Lower lobe of right lung (tissue), 2 donors: ENCODE results near the gene OXNAD1. TPM values are rescaled to one million over a fixed set of nuclear protein-coding genes. Genes with fewer than 3 reads are reported as not detected.
"Not testable (repeated sequence)": the region's sequence is repeated elsewhere in the genome, so short reads cannot be mapped to it uniquely, and the experiment has no call there.

Experiments used
- ATAC-seq, 2 donors: fragments of 200-7000 bp; cut with Tn5 transposase; one replicate each; pipeline ENCODE4 v1.9.1; 2020 to 2022; ENCODE audit warnings: mild to moderate bottlenecking in 2 of 2, moderate library complexity in 2 of 2
- DNase-seq: peaks from one replicate; pipeline ENCODE4 v3.0.0-alpha.2; 2020
- H3K27ac ChIP-seq: fragments of 200-600 bp; one replicate; pipeline ENCODE4 v1.8.0; 2022
- H3K27me3 ChIP-seq: fragments of 200-600 bp; one replicate; pipeline ENCODE4 v1.8.0; 2022; ENCODE audit warnings: low read depth
- H3K36me3 ChIP-seq: fragments of 200-600 bp; one replicate; pipeline ENCODE4 v1.8.0; 2022; ENCODE audit warnings: mild to moderate bottlenecking
- H3K4me1 ChIP-seq: fragments of 200-600 bp; one replicate; pipeline ENCODE4 v1.8.0; 2022
- H3K4me3 ChIP-seq: fragments of 200-600 bp; one replicate; pipeline ENCODE4 v1.8.0; 2022; ENCODE audit warnings: mild to moderate bottlenecking
- H3K9me3 ChIP-seq: fragments of 200-600 bp; one replicate; pipeline ENCODE4 v1.8.0; 2022
- CTCF ChIP-seq: fragments of 200-600 bp; IDR thresholded peaks from one replicate; pipeline ENCODE4 v1.8.0; 2022; ENCODE audit warnings: antibody characterized with exemption, mild to moderate bottlenecking
- intact Hi-C: fragments of 100-400 bp; cut with DNase I; formaldehyde crosslinking; loops from one replicate; pipeline ENCODE4 v1.11.0; 2022
- total RNA-seq: library from RNA; stranded (reverse); fragmentation: NEBNext Ultra II Directional; extraction: Animal tissue kit (Norgen Biotek cat#: 25700); gene quantifications from one replicate; pipeline ENCODE4 v1.2.1, GENCODE V29; 2021
- donor health status: DM: no; HTN: yes; CAD: no; lungs with severe emphysema.

Gene OXNAD1
- total RNA-seq, 1 donor from 2014 or later, result 13.1 TPM

DNA sequence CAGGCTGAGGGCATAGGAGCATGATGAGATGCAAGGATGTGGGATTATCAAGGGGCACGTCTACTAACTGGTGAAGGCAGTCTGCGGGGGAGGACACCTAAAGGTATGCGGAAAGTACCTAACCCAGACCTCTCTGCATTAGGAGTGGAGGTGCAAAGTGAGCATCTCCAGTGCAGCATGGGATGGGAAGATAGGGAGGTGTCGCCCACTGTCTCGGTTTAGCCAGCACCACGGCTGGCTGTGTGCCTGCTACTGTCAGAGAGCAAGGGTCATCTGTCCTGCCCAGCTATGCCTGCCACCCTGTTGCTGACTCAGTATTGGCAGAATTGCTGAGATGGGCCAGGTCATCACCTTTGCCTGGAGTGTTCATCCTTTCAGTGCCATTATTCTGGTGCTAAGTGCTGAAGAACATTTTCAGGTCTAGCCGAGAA, 40.1 kb downstream of the OXNAD1 start:
- no peak for TF ChIP-seq CTCF
- no peak for ATAC-seq
- H3K27ac ChIP-seq, result no peak overlapping the region

GRCh38 chr3:16307832-16308531, 43.0 kb downstream of the OXNAD1 start:
- intact Hi-C loops, result no loop called here

More for the DNA sequence above, 40.1 kb downstream of the OXNAD1 start:
- Histone ChIP-seq H3K36me3 (peaks cover 12% of the 10 kb centered on the region), H3K4me3 (no peak overlapping the region), H3K27me3 (no peaks in the 10 kb centered on the region), H3K9me3 (no peaks in the 10 kb centered on the region), H3K4me1 (peaks cover 45% of the 10 kb centered on the region)
- DNase-seq, result no peak
- intact Hi-C loops, result no loop called here

GRCh38 chr3:16308727-16309126, 43.7 kb downstream of the OXNAD1 start:
- no peaks in the 10 kb centered on the region for H3K27me3 ChIP-seq
- H3K4me1 ChIP-seq, result peaks cover 24% of the 10 kb centered on the region
- no peak for ATAC-seq
- no peaks in the 10 kb centered on the region for H3K9me3 ChIP-seq
- no peak for DNase-seq
- intact Hi-C loops, result no loop called here
- no peak for TF ChIP-seq CTCF
- peaks cover 16% of the 10 kb centered on the region for H3K36me3 ChIP-seq
- H3K27ac ChIP-seq, result no peak overlapping the region
- H3K4me3 ChIP-seq, result no peak overlapping the region

More at GRCh38 chr3:16307832-16308531, 43.0 kb downstream of the OXNAD1 start:
- TF ChIP-seq CTCF, result no peak
- Histone ChIP-seq H3K27ac (no peak overlapping the region), H3K4me1 (peaks cover 31% of the 10 kb centered on the region), H3K27me3 (no peaks in the 10 kb centered on the region), H3K4me3 (no peak overlapping the region), H3K36me3 (peaks cover 15% of the 10 kb centered on the region), H3K9me3 (no peaks in the 10 kb centered on the region)
- DNase-seq, result no peak
- no peak for ATAC-seq

GRCh38 chr3:16309558-16309957, 44.5 kb downstream of the OXNAD1 start:
- no peak for TF ChIP-seq CTCF
- no peaks in the 10 kb centered on the region for H3K9me3 ChIP-seq
- H3K27ac ChIP-seq, result no peak overlapping the region
- ATAC-seq (peak; percentile 57 to 66), DNase-seq (no peak)
- intact Hi-C loops, result no loop called here
- peaks cover 23% of the 10 kb centered on the region for H3K36me3 ChIP-seq
- peaks cover 16% of the 10 kb centered on the region for H3K4me1 ChIP-seq
- no peak overlapping the region for H3K4me3 ChIP-seq
- no peaks in the 10 kb centered on the region for H3K27me3 ChIP-seq

DNA sequence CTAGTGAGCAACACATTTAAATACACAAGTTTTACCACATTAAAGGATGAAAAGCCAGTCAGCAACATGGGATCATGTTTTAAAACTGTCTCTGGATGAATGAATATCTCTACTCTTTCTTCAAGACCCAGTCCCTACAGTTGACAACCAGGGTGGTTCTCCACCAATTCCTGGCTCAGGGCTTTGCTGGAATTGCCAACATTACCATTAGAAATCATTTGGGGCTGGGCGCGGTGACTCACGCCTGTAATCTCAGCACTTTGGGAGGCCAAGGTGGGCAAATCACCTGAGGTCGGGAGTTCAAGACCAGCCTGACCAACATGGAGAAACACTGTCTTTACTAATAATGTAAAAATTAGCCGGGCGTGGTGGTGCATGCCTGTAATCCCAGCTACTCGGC, 45.5 kb downstream of the OXNAD1 start:
- H3K36me3 ChIP-seq, result peaks cover 27% of the 10 kb centered on the region
- H3K9me3 ChIP-seq, H3K27ac ChIP-seq, H3K4me3 ChIP-seq, ATAC-seq, H3K27me3 ChIP-seq, DNase-seq, intact Hi-C loops: not testable (repeated sequence)
- peaks cover 11% of the 10 kb centered on the region for H3K4me1 ChIP-seq

DNA sequence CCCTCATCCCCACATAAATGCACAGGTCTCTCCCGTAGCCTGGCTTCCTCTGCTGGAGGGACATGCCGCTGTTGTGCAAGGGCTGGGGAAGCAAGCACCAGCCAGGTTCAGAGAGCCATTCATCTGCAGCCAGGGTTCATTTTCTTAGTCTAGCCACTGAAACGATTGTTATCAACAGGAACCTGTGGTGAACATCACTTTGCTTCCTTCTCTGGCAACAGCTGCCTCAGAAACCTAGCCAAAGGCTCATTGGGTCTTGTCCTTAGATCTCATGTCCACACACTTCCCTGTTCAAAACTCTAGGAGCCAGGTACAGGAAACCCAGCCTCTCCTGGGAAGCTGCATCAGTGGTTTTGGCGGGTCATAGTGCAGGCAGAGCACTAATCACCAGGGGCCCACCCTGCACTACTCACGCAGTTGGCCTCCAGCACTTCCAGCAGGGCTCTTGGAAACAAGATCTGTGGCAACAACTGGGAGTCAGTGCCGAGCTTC, 47.0 kb downstream of the OXNAD1 start:
- Histone ChIP-seq H3K36me3 (peaks cover 42% of the 10 kb centered on the region), H3K27me3 (no peaks in the 10 kb centered on the region), H3K4me3 (no peak overlapping the region), H3K4me1 (peaks cover 11% of the 10 kb centered on the region), H3K27ac (peak overlapping the region; percentile 28), H3K9me3 (no peaks in the 10 kb centered on the region)
- intact Hi-C loops, result no loop called here
- DNase-seq (no peak), ATAC-seq (peak; percentile 42 to 51)
- TF ChIP-seq CTCF, result no peak
